Brain microvascular endothelial cell (primary cell): ENCODE measurements around the gene MARCHF3.

Experiments used
- DNase-seq: peaks from one replicate; pipeline ENCODE4 v3.0.0-alpha.2; 2020
- H3K27ac ChIP-seq: fragments of 250-450 bp; sonication (Bioruptor Pico); 2 replicates; pipeline ENCODE4 v1.5.1; 2020; ENCODE audit warnings: mild to moderate bottlenecking, moderate library complexity
- H3K27me3 ChIP-seq: fragments of 250-450 bp; sonication (Bioruptor Pico); replicated peaks from 2 replicates; pipeline ENCODE4 v1.5.1; 2020; ENCODE audit warnings: mild to moderate bottlenecking
- H3K36me3 ChIP-seq: fragments of 250-450 bp; sonication (Bioruptor Pico); replicated peaks from 2 replicates; pipeline ENCODE4 v1.5.1; 2020; ENCODE audit warnings: mild to moderate bottlenecking
- H3K4me3 ChIP-seq: 2 replicates; pipeline ENCODE4 v1.5.1; 2011; ENCODE audit warnings: low read depth, mild to moderate bottlenecking, control low read depth, low read length, moderate library complexity
- in situ Hi-C: cut with HindIII; loops from 2 replicates; pipeline ENCODE4 v1.10.0; 2017; ENCODE audit warnings: low sequenced_read_pairs, low pct_ligation_motif_present
- TF ChIP-seq, protein P1 (sequence below): IDR thresholded peaks from 2 replicates; pipeline ENCODE4 v1.5.1; 2011; ENCODE audit warnings: low read depth, mild to moderate bottlenecking, moderate library complexity, low read length, control low read depth, inconsistent platforms; ENCODE audit errors: missing control alignments

MARCHF3 gene

DNA sequence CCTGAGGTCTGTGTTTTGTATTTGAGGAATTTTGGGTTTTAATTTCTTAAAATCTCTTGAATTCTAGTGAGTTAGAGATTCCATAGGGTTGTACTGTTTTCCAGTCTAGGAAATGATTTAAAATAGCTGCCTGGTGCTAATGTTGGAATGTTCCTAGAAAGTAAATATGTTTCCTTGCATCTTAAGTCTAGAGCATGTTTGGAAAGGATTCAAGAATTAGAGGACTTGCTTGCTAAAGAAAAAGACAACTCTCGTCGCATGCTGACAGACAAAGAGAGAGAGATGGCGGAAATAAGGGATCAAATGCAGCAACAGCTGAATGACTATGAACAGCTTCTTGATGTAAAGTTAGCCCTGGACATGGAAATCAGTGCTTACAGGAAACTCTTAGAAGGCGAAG lies 211.6 kb downstream of the MARCHF3 start:
- Histone ChIP-seq H3K36me3 (no peaks in the 10 kb centered on the region), H3K4me3 (no peak overlapping the region), H3K27me3 (no peaks in the 10 kb centered on the region), H3K27ac (no peak overlapping the region)
- DNase-seq: no peak
- in situ Hi-C loops: no loop called here
- TF ChIP-seq, protein P1, sequence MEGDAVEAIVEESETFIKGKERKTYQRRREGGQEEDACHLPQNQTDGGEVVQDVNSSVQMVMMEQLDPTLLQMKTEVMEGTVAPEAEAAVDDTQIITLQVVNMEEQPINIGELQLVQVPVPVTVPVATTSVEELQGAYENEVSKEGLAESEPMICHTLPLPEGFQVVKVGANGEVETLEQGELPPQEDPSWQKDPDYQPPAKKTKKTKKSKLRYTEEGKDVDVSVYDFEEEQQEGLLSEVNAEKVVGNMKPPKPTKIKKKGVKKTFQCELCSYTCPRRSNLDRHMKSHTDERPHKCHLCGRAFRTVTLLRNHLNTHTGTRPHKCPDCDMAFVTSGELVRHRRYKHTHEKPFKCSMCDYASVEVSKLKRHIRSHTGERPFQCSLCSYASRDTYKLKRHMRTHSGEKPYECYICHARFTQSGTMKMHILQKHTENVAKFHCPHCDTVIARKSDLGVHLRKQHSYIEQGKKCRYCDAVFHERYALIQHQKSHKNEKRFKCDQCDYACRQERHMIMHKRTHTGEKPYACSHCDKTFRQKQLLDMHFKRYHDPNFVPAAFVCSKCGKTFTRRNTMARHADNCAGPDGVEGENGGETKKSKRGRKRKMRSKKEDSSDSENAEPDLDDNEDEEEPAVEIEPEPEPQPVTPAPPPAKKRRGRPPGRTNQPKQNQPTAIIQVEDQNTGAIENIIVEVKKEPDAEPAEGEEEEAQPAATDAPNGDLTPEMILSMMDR: no peak
